GM23338 (cell line): ENCODE results near the gene ARHGEF17. TPM values are rescaled to one million over a fixed set of nuclear protein-coding genes. Genes with fewer than 3 reads are reported as not detected.

ENCODE experiments used
- ATAC-seq: fragments of 200-7000 bp; cut with Tn5 transposase; 3 replicates; pipeline ENCODE4 v1.9.1; 2020
- DNase-seq: peaks from one replicate; pipeline ENCODE4 v3.0.0-alpha.2; 2015; ENCODE audit warnings: low spot score
- H2AFZ ChIP-seq: fragments of 200-600 bp; sonication (generic); 2 replicates; pipeline ENCODE4 v1.8.0; 2016; ENCODE audit warnings: antibody characterized with exemption, mild to moderate bottlenecking, moderate library complexity
- H3F3A ChIP-seq: fragments of 200-600 bp; sonication (generic); replicated peaks from 2 replicates; pipeline ENCODE4 v1.8.0; 2017; ENCODE audit warnings: antibody characterized with exemption, mixed run types, low read depth
- H3K27ac ChIP-seq: fragments of 200-600 bp; sonication (generic); 2 replicates; pipeline ENCODE4 v1.6.1; 2016; ENCODE audit warnings: low read depth
- H3K27me3 ChIP-seq: fragments of 200-600 bp; sonication (generic); 2 replicates; pipeline ENCODE4 v1.8.0; 2016; ENCODE audit warnings: mild to moderate bottlenecking, mixed run types, moderate library complexity; ENCODE audit not compliant: insufficient read depth
- H3K36me3 ChIP-seq: fragments of 200-600 bp; sonication (generic); 2 replicates; pipeline ENCODE4 v1.8.0; 2016; ENCODE audit warnings: mild to moderate bottlenecking; ENCODE audit not compliant: insufficient read depth
- H3K4me1 ChIP-seq: fragments of 200-600 bp; sonication (generic); 2 replicates; pipeline ENCODE4 v1.8.0; 2016; ENCODE audit warnings: mild to moderate bottlenecking, moderate library complexity; ENCODE audit not compliant: insufficient read depth
- H3K4me2 ChIP-seq: fragments of 200-600 bp; sonication (generic); 2 replicates; pipeline ENCODE4 v1.7.1; 2017; ENCODE audit warnings: mixed run types
- H3K4me3 ChIP-seq: fragments of 200-600 bp; sonication (generic); 2 replicates; pipeline ENCODE4 v1.6.1; 2016; ENCODE audit warnings: mixed run types
- H3K79me2 ChIP-seq: fragments of 200-600 bp; sonication (generic); replicated peaks from 2 replicates; pipeline ENCODE4 v1.8.0; 2017; ENCODE audit warnings: mild to moderate bottlenecking; ENCODE audit not compliant: insufficient read depth
- H3K9me2 ChIP-seq: fragments of 200-600 bp; sonication (generic); 2 replicates; pipeline ENCODE4 v1.8.0; 2017; ENCODE audit not compliant: insufficient read depth
- H4K20me1 ChIP-seq: fragments of 200-600 bp; sonication (generic); replicated peaks from 2 replicates; pipeline ENCODE4 v1.8.0; 2017; ENCODE audit warnings: mild to moderate bottlenecking; ENCODE audit not compliant: insufficient read depth
- H3K27ac Mint-ChIP-seq: 2 replicates; pipeline ENCODE4 v1.8.0; 2020; ENCODE audit warnings: inconsistent platforms, mild to moderate bottlenecking, moderate library complexity, mixed read lengths
- H3K27me3 Mint-ChIP-seq: 3 replicates; pipeline ENCODE4 v1.8.0; 2022; ENCODE audit warnings: low read depth, mild to moderate bottlenecking, moderate library complexity, mixed read lengths, inconsistent platforms; ENCODE audit not compliant: insufficient read depth, poor library complexity
- H3K36me3 Mint-ChIP-seq: 3 replicates; pipeline ENCODE4 v1.8.0; 2021; ENCODE audit warnings: low read depth, mild to moderate bottlenecking, inconsistent platforms, moderate library complexity, mixed read lengths
- H3K4me1 Mint-ChIP-seq: 3 replicates; pipeline ENCODE4 v1.8.0; 2020; ENCODE audit warnings: mild to moderate bottlenecking, inconsistent platforms, mixed read lengths
- H3K4me3 Mint-ChIP-seq: 3 replicates; pipeline ENCODE4 v1.8.0; 2021; ENCODE audit warnings: moderate library complexity, mild to moderate bottlenecking, inconsistent platforms, mixed read lengths
- H3K9me3 Mint-ChIP-seq: 3 replicates; pipeline ENCODE4 v1.8.0; 2020; ENCODE audit warnings: moderate library complexity, mild to moderate bottlenecking, inconsistent platforms, mixed read lengths
- CREB1 ChIP-seq: fragments of 250-450 bp; sonication (Bioruptor Pico); IDR thresholded peaks from 2 replicates; pipeline ENCODE4 v1.5.0; 2020; ENCODE audit warnings: low read depth, mild to moderate bottlenecking, moderate library complexity
- EZH2phosphoT487 ChIP-seq: fragments of 200-600 bp; sonication (generic); IDR thresholded peaks from one replicate; pipeline ENCODE4 v1.8.1; 2018; ENCODE audit warnings: antibody characterized with exemption; ENCODE audit not compliant: unreplicated experiment
- JUNB ChIP-seq: IDR thresholded peaks from one replicate; pipeline ENCODE4 v1.6.1; 2016; ENCODE audit warnings: antibody characterized with exemption; ENCODE audit not compliant: unreplicated experiment
- POLR2AphosphoS5 ChIP-seq: IDR thresholded peaks from 2 replicates; pipeline ENCODE4 v1.6.1; 2016; ENCODE audit warnings: antibody characterized with exemption, low read depth
- ZNF114 ChIP-seq: fragments of 250-450 bp; sonication (Bioruptor Pico); IDR thresholded peaks from 2 replicates; pipeline ENCODE4 v1.5.0; 2020; ENCODE audit warnings: mild to moderate bottlenecking, moderate library complexity
- polyA plus RNA-seq: library from polyadenylated mRNA; unstranded; fragments of >200 nt; fragmentation: Nextera tagmentation; extraction: Ambion mirVana; gene quantifications from 2 replicates; pipeline ENCODE4 v1.2.1, GENCODE V29; 2016
- total RNA-seq: library from RNA; depleted of rRNA; stranded (reverse); fragments of >200 nt; shearing (Covaris generic); gene quantifications from 2 replicates; pipeline ENCODE4 v1.2.3, GENCODE V29; 2014
- TF ChIP-seq, protein P1 (sequence below): IDR thresholded peaks from one replicate; pipeline ENCODE4 v1.6.1; 2018; ENCODE audit warnings: antibody characterized with exemption; ENCODE audit not compliant: unreplicated experiment
- TF ChIP-seq, protein P2 (sequence below): fragments of 250-450 bp; sonication (Bioruptor Pico); IDR thresholded peaks from 2 replicates; pipeline ENCODE4 v1.5.0; 2020; ENCODE audit warnings: mild to moderate bottlenecking, moderate library complexity

ARHGEF17 gene
- total and polyA plus RNA-seq, 2 experiments from 2014 or later, result 2.9 to 15.0 TPM

DNA sequence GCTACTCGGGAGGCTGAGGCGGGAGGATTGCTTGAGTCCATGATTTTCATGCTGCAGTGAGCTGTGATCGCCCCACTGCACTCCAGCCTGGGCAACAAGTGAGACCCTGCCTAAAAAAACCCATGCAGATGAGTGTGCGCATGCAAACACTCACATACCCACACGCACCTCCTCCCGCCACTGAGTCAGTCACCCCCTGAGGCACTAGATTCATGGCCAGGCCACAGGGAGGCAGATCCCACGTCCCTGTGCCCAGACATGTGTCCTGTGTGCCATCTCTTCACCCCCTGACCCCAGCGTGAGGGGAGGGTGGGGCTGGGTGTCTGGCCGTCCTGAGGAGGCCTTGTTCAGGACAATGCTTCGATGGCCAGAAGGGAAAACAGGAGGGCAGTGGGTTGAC is 83.6 kb downstream of the ARHGEF17 start:
- no peaks in the 10 kb centered on the region for H3K27me3 ChIP-seq
- DNase-seq (no peak), ATAC-seq (no peak)
- no peaks in the 10 kb centered on the region; the same call in 2 of the 3 replicates for H3K36me3 Mint-ChIP-seq
- no peaks in the 10 kb centered on the region for H3F3A ChIP-seq
- no peak overlapping the region for H3K4me2 ChIP-seq
- peaks cover 11% of the 10 kb centered on the region for H3K27me3 Mint-ChIP-seq
- no peaks in the 10 kb centered on the region; the same call in none of the 2 replicates for H4K20me1 ChIP-seq
- H3K79me2 ChIP-seq, result no peaks in the 10 kb centered on the region
- H3K36me3 ChIP-seq, result no peaks in the 10 kb centered on the region
- no peaks in the 10 kb centered on the region for H3K9me2 ChIP-seq
- no peak overlapping the region for H2AFZ ChIP-seq
- H3K4me1 Mint-ChIP-seq, result peaks cover 17% of the 10 kb centered on the region
- H3K9me3 Mint-ChIP-seq, result no peaks in the 10 kb centered on the region
- no peak overlapping the region for H3K4me3 Mint-ChIP-seq
- H3K4me3 ChIP-seq, result no peak overlapping the region
- TF ChIP-seq CREB1 (CRISPR knock-in tag) (no peak), JUNB (no peak), ZNF114 (no peak), POLR2AphosphoS5 (no peak), EZH2phosphoT487 (no peak)
- TF ChIP-seq, protein P1, sequence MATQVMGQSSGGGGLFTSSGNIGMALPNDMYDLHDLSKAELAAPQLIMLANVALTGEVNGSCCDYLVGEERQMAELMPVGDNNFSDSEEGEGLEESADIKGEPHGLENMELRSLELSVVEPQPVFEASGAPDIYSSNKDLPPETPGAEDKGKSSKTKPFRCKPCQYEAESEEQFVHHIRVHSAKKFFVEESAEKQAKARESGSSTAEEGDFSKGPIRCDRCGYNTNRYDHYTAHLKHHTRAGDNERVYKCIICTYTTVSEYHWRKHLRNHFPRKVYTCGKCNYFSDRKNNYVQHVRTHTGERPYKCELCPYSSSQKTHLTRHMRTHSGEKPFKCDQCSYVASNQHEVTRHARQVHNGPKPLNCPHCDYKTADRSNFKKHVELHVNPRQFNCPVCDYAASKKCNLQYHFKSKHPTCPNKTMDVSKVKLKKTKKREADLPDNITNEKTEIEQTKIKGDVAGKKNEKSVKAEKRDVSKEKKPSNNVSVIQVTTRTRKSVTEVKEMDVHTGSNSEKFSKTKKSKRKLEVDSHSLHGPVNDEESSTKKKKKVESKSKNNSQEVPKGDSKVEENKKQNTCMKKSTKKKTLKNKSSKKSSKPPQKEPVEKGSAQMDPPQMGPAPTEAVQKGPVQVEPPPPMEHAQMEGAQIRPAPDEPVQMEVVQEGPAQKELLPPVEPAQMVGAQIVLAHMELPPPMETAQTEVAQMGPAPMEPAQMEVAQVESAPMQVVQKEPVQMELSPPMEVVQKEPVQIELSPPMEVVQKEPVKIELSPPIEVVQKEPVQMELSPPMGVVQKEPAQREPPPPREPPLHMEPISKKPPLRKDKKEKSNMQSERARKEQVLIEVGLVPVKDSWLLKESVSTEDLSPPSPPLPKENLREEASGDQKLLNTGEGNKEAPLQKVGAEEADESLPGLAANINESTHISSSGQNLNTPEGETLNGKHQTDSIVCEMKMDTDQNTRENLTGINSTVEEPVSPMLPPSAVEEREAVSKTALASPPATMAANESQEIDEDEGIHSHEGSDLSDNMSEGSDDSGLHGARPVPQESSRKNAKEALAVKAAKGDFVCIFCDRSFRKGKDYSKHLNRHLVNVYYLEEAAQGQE, result no peak
- TF ChIP-seq, protein P2, sequence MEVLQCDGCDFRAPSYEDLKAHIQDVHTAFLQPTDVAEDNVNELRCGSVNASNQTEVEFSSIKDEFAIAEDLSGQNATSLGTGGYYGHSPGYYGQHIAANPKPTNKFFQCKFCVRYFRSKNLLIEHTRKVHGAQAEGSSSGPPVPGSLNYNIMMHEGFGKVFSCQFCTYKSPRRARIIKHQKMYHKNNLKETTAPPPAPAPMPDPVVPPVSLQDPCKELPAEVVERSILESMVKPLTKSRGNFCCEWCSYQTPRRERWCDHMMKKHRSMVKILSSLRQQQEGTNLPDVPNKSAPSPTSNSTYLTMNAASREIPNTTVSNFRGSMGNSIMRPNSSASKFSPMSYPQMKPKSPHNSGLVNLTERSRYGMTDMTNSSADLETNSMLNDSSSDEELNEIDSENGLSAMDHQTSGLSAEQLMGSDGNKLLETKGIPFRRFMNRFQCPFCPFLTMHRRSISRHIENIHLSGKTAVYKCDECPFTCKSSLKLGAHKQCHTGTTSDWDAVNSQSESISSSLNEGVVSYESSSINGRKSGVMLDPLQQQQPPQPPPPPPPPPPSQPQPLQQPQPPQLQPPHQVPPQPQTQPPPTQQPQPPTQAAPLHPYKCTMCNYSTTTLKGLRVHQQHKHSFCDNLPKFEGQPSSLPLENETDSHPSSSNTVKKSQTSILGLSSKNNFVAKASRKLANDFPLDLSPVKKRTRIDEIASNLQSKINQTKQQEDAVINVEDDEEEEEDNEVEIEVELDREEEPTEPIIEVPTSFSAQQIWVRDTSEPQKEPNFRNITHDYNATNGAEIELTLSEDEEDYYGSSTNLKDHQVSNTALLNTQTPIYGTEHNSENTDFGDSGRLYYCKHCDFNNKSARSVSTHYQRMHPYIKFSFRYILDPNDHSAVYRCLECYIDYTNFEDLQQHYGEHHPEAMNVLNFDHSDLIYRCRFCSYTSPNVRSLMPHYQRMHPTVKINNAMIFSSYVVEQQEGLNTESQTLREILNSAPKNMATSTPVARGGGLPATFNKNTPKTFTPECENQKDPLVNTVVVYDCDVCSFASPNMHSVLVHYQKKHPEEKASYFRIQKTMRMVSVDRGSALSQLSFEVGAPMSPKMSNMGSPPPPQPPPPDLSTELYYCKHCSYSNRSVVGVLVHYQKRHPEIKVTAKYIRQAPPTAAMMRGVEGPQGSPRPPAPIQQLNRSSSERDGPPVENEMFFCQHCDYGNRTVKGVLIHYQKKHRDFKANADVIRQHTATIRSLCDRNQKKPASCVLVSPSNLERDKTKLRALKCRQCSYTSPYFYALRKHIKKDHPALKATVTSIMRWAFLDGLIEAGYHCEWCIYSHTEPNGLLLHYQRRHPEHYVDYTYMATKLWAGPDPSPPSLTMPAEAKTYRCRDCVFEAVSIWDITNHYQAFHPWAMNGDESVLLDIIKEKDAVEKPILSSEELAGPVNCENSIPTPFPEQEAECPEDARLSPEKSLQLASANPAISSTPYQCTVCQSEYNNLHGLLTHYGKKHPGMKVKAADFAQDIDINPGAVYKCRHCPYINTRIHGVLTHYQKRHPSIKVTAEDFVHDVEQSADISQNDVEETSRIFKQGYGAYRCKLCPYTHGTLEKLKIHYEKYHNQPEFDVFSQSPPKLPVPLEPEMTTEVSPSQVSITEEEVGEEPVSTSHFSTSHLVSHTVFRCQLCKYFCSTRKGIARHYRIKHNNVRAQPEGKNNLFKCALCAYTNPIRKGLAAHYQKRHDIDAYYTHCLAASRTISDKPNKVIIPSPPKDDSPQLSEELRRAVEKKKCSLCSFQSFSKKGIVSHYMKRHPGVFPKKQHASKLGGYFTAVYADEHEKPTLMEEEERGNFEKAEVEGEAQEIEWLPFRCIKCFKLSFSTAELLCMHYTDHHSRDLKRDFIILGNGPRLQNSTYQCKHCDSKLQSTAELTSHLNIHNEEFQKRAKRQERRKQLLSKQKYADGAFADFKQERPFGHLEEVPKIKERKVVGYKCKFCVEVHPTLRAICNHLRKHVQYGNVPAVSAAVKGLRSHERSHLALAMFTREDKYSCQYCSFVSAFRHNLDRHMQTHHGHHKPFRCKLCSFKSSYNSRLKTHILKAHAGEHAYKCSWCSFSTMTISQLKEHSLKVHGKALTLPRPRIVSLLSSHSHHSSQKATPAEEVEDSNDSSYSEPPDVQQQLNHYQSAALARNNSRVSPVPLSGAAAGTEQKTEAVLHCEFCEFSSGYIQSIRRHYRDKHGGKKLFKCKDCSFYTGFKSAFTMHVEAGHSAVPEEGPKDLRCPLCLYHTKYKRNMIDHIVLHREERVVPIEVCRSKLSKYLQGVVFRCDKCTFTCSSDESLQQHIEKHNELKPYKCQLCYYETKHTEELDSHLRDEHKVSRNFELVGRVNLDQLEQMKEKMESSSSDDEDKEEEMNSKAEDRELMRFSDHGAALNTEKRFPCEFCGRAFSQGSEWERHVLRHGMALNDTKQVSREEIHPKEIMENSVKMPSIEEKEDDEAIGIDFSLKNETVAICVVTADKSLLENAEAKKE (CRISPR knock-in tag), result no peak
- no peak overlapping the region for H3K27ac Mint-ChIP-seq
- H3K4me1 ChIP-seq, result no peaks in the 10 kb centered on the region
- H3K27ac ChIP-seq, result no peak overlapping the region
